NCI-H128 (cell line): ENCODE data around the gene HTR3C.
A peak's percentile ranks its signal among the peaks of the same experiment; 100 is the strongest.
"Not testable (repeated sequence)": the region's sequence is repeated elsewhere in the genome, so short reads cannot be mapped to it uniquely, and the experiment has no call there.

Experiments
- DNase-seq: peaks from one replicate; lab custom pipeline; 2025; ENCODE audit not compliant: unreplicated experiment; lab: John Stamatoyannopoulos, UW

Gene HTR3C, protein sequence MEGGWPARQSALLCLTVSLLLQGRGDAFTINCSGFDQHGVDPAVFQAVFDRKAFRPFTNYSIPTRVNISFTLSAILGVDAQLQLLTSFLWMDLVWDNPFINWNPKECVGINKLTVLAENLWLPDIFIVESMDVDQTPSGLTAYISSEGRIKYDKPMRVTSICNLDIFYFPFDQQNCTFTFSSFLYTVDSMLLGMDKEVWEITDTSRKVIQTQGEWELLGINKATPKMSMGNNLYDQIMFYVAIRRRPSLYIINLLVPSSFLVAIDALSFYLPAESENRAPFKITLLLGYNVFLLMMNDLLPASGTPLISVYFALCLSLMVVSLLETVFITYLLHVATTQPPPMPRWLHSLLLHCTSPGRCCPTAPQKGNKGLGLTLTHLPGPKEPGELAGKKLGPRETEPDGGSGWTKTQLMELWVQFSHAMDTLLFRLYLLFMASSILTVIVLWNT

DNA sequence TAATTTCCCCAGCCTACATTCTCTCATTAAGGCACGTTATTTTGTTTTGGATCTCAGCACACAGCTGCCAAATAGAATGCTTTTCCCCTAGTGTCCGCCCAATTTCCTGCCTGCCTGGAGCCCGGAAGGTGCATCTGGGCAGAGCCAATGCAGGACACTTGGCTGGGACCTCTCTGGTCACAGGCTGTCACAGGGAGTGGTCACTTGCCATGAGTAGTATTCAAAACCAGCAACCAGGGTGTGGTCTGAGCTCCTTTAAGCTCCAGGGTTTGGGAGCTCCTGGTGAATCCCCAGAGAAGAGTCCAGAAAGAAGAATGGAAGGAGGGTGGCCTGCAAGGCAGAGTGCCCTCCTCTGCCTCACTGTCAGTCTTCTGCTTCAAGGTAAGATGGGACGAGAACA, at the start of gene HTR3C:
TSS of gene HTR3C (plus strand) at position 281 of the 400 bp plus-strand sequence. CDS start at position 315, 34 bp downstream.
- no peak for DNase-seq

DNA sequence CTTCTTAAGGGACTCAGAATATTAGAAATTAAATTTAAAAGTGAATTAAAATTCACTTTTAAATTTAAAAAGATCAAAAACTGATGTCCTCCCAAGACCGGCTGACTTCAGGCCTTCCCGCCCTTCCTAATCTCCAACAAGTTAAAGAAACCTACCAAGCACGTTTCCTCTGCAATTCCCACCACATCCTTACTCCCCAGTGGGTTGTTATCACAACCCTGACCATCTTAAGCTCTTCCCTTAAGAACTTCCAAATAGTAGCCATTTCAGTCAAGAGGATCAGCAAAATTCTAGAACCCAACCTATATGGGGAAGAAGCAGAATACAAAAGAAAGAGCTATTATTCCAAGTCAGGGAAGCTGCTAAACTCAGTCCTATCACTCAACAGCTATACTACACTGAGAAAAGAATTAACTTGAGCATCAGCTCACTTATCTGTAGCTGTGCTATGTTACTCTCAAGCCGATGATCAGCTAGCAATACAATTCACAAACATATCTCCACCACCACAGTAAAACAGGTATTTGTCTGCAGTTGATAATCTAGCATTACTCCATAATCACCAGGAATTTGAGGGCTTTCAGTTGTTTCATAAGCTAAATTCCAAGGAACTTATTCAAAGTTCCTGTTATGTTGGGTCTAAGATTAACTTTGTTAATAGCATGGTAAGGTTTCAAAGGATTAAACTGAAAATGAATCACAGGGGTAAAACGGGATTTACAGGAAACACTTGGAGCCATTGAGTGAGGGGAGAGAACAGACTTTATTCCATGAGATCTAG, 49.5 kb upstream of the HTR3C start:
- no peak for DNase-seq

DNA sequence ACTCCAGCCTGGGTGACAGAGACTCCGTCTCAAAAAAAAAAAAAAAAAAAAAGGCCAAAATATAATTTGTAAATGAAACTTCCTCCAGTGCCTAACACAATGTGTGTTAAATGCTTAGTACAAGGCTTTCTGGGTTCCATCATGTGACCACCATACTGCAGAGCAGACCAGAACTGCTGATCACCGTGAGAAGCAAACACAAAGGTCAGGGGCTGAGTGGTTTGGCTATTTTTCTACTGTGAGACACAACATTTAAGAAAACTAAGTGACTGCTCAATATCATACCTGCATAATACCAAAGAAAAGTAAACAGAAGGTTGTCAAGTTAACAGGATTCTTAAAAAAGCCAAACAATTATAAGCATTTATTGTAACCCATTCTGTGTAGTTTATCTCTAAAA, 48.4 kb upstream of the HTR3C start:
- no peak for DNase-seq

DNA sequence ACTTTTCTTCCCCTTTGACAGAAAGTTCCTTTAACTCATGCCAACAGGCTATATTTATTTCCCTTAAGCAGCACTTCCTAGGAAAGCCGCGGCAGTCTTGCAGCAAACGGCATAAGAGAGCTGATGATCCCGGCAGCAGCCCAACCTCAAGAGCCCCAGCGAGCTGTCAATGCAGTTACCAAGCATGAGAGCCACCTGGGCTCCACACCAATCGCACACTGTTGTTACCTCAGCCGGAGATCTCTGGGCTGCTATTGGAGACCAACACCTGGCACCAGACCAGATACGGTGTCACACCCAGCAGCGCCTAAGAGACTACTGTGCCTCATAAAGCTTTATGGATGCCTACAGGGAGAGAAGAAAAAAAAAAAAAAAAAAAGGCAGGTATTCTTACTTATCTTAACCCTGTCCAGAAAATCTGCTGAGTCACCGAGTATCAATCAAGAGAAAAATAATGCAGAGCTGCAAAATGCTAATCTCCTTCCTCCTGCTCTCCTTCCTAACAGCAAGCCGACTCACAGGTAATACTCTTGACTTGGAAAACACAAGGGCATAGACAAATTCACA, 46.8 kb upstream of the HTR3C start:
- peak; percentile 95 for DNase-seq

DNA sequence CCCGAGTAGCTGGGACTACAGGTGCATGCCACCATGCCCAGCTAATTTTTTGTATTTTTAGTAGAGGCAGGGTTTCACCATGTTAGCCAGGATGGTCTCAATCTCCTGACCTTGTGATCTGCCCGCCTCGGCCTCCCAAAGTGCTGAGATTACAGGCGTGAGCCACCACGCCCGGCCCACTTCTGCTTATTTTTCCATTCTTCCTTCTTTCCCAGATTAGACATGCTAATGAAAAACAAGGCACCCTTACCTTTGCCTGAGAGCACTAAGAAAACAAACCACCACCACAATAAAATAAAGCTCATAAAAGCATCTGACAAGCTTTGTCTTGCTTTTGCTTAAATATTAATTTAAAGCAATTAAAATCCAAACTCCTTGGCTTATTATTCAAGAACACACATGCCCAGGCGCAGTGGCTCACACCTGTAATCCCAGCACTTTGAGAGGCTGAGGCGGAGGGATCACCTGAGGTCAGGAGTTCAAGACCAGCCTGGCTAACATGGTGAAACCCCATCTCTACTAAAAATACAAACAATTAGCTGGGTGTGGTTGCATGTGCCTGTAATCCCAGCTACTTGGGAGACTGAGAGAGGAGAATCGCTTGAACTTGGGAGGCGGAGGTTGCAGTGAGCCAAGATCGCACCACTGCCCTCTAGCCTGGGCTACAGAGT, 45.6 kb upstream of the HTR3C start:
- DNase-seq = not testable (repeated sequence)

DNA sequence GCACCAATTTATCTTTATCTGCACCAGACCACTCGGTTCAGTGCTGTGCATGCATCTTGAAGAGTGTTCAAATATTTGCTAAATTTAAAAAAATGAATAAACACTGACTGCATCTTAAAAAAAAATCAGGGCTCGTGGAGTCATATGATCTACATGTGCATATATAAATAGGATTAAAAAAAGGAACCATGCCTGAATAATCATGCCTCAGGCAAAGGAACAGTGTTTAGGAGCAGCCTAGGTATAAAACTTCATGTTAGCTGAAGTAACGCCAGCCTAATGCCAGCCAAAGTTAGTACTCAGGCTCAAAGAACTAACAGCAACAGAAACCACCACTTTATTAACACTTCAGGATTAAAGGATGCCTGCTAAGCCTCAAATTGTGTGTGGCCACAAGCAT, 44.7 kb upstream of the HTR3C start:
- DNase-seq = no peak

DNA sequence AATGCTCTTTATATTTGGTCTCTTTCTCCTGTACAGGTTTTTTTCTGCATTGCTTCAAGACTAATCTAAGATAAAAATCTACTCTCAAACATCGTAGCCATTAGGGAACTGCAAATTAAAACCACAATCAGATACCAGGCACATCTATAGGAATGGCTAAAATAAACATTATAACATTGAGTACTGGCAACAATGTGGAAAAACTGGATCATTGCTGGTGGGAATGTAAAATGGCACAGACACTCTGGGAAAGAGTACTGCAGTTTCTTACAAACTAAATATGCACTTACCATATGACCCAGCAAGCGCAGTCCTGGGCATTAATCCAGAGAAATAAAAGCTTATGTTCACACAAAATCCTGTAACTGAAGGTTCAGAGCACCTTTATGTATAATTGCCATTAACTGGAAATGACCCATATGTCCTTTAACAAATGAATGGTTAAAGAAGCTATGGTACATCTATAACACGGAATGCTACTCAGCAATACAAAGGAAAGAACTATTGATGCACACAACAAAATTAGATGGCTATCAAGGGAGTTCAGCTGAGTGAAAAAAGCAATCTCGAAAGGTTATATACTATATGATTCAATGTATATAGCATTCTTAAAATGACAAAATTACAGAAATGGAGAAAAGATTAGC, 41.5 kb upstream of the HTR3C start:
- DNase-seq = no peak

DNA sequence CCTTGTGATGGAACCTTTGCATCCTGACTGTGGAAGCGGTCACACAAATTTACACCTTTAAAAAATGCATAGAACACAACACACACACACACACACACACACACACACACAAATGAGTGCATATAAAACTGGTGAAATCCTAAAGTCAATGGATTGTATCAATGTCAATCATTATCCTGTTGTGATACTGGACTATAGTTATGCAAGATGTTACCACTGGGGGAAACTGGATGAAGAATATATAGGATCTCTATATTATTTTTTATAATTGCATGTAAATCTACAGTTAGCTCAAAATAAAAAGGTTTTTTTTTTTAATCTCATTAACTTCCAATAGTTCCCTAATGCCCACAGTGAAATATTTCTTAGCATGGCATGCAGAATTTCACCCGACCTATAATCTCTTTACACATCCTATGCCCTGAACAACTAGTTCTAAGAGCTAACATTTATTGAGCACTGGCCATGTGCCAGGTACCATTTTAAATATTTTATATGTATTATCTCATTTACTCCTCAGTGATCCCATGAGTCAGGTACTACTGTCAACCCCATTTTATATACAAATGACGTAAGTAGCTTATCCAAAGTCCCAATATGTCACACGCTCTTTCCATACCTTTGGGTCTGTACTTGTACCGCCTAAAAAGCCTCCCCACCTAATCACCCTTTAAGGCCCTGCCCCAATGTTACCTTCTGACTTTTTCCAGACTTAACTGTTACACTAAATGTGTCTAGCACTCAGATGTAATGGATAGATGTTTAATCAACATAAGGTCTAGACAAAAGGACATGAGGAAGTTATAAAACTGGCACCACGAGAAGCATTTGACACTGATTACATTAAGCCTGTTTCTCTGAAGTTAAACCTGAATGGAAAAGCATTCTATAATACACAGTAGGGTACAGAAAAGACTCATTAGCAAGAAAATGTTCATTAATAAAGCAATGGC, 40.6 kb upstream of the HTR3C start:
- DNase-seq = no peak

DNA sequence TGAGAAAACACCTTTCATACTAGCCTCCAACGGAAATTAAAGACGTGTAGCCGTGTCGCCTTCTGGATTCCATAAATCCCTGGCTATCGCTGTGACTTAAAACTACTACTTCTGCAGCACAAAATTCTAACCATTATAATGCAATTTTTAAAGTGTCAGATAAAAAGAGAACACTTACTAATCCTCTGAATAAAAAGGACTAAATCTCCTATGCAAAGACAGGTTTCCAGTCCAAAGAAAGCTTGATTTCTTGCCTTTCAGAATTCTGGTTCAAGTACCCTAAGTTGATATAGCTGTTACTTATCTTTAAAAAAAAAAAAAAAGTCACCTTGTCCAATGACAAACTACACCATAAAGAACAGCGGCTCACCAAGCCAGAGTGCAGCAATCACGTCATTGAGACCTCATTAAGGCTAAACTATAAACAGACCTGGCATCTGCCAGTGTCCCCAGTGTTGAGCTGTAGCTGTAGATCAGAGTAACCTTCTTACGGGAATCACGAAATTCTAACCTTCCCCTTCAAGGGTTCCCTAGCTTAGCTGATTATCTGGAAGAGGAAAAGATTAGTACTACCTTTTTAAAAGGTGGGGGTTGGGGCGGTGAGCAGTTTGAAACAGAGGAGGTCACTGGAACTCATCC, 37.3 kb upstream of the HTR3C start:
- peak; percentile 10 for DNase-seq

DNA sequence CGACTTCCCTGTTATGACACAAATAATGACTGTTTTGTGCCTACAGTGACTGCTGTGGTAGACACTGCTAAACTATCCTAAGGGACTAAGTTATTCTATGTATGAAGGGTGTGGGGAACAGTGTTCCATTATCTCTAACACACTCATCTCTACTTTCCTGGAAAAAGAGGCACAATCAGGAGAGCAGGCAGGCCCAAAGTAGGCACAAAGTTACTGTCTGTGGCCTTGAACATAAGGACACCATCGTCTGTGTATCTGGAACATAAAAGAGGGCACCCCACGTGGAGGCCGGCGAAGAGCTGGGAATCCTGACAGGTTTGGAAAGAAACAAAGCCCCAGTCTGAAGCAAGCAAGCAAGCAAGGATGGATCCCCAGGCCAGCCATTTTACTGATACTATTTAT, 36.7 kb upstream of the HTR3C start:
- no peak for DNase-seq

DNA sequence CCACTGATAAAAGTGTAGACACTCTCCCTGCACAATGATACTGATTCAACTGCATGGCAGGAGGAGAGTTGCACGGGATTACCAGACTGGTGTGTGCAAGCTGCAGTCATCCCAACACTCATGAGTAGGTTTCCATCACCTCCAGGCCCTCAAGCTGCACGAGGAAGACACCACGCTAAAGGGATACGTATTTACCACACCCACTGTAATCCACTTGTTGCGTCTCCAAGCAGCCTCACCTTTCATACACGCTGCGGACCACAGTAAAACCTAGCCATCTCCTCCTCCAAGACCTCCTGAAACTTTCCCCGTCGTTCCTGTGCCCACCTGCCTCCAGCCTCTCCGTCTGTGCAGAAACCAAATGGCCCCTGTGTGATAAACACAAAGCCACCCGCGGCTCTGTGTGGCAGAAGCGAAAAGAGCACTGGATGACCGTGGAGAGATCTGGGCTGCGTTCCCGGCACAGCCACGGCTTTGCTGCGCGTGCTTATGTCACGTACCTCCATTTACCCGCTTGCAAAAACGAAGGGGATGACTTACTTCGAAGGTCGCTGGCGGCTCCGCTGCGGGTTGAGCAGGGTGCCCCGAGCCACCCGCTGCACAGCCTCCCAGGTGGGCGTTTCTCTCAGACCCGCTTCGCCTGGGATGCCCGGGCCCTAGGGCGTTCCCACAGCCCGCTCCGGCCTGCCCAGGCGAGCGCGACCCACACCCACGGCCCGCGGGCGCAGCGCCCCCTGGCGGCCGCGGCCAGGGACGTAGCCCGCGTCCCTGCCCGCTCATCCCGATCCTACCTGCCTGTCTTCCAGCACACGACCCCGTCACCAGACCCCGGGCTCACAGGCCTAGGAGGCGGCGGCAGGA, 35.8 kb upstream of the HTR3C start:
- peak; percentile 62 for DNase-seq

DNA sequence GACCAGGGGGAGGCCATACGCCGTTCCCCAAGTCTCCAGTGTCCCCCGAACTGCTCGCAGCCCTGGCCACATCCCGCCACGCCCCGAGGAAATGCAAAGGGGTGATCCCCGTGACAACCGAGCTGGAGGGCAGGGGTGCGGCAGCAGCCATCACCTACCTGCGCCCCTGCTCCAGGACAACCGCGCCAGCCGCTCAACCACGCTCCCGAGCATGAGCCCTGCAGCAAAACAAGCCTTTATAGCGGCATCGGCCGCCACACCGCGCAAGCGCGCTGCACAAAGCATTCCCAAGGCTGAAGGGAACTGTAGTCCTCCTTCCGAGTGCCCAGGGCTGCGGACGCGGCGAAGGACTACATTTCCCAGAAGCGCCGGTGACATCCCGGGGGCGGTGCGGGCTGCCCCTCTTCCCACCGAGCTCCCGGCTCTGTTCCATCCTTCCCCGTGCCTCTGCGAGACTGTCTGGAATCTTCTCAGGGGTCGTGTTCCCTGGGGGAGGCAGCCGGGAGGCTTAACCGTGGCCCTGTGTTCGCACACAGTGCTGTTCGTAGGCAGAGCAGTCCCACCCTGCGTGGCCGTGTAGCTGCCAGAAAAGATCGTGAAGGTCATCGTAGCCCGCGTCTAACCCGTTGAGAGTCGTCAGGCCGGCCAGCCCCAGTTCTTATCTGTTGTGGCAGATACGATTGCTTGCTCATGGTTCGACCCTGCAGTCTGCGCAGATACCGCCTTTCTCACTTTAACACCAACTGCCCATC, 35.0 kb upstream of the HTR3C start, which contains the start of gene ABCC5:
TSS of gene ABCC5 (minus strand) at position 213 of the 752 bp plus-strand sequence. CDS start 3,492 bp downstream, outside the sequence.
- peak; percentile 90 for DNase-seq

DNA sequence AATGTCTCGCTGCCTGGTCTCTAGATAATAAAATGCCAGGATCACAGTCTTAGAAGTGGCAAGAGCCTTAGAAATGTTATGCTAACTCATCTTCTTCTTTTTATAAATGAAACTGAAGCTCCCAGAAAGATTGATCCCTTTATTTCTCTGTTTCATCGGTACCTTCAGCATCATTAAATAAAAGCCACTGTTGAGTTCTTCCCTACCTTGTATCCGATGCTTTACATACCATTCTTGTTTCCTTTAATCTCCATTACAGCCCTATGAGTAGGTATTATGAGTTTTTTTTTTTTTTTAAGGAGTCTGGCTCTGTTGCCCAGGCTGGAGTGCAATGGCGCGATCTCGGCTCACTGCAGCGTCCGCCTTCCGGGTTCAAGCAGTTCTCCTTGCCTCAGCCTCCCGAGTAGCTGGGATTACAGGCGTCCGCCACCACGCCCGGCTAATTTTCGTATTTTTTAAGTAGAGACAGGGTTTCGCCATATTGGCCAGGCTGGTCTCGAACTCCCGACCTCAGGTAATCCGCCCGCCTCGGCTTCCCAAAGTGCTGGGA, 34.3 kb upstream of the HTR3C start:
- DNase-seq = no peak

DNA sequence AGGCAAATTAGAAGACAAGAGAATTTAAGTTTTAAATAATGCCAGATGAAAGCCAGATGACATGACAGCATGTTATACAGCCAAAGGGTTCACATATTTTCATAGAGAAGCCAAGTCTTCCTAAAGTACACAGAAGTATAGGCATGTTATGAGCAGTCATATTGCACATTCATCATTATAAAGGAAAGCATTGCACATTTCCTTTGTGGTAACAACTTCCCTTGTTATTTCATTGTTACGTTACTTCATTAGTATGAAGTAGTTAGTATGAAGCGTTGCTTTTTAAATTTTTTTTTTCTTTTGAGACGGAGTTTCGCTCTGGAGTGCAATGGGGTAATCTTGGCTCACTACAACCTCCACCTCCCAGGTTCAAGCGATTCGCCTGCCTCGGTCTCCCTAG, 30.5 kb upstream of the HTR3C start:
- DNase-seq = no peak

DNA sequence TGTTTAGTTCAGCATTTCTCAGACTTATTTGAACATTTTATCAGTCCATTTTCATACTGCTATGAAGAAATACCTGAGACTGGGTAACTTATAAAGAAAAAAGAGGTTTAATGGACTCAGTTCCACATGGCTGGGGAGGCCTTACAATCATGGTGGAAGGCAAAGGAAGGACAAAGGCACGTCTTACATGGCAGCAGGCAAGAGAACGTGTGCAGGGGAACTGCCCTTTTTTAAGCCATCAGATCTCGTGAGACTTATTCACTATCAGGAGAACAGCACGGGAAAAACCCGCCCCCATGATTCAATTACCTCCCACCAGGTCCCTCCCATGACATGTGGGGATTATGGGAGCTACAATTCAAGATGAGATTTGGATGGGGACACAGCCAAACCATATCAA, 27.6 kb upstream of the HTR3C start:
- not testable (repeated sequence) for DNase-seq

DNA sequence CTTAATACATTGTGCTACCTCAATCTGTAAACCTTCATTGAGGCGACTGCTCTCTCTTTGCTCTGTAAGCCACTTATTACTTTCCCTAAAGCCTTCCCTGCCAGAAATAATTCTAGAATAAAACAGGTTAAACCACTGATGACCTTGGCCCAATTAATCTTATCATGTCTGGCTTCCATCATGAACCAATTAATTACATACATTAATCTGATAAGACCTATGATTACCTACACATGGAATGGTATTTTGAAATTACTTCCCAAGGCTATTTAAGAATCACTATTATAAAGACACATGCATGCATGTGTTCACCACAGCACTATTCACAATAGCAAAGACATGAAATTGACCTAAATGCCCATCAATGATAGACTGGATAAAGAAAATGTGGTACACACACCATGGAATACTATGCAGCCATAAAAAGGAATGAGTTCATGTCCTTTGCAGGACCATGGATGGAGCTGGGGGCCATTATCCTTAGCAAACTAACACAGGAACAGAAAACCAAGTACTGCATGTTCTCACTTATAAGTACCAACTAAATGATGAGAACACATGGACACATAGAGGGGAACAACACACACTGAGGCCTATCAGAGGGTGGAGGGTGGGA, 24.5 kb upstream of the HTR3C start:
- DNase-seq = not testable (repeated sequence)

DNA sequence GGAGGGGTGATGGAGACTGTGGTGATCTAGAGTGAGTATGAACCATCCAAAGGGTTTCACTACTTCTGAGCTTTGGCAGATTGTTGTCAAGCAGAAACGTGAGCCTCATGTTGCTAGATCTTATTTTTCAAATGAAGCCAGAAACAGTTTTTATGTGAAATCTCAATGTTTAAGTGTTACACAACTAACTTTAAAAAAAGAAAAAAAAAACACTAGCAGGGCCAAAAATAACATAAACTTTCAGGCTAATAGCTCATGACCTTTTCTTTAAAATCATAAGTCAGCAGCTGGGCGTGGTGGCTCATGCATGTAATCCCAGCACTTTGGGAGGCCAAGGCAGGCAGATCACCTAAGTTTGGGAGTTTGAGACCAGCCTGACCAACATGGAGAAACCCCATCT, 23.4 kb upstream of the HTR3C start:
- DNase-seq = no peak
